Measurements from ENCODE around the gene CDH23. TPM values are rescaled to one million over a fixed set of nuclear protein-coding genes. Genes with fewer than 3 reads are reported as not detected.

Gene CDH23
- total RNA-seq, 1 experiment from 2014 or later = 0.06 TPM

GRCh38 chr10:71421075-71421434 is 24.3 kb downstream of the CDH23 start:
- DNase-seq (ENCODE audit: low read depth) = no peak

GRCh38 chr10:71423250-71423649 is 26.5 kb downstream of the CDH23 start:
- DNase-seq (ENCODE audit: low read depth) = no peak

DNA sequence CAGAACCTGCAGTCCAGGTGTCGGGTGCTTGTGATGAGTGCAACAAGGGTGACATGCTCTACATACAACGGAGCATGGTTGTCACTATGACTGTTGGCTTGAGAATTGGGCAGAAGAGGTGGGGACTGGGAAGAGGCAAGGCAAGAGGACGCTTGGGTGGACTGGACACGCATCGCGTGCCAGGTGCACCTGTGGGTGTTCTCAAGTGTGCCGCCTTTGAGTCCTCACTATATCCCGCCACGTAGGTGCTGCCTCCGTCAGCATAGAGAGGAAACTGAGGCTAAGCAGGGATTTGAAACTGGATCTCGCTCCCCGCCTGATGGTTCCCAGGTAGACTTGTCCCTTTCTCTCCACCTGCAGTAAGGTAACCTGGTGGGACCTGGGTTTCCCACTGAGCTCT is 27.2 kb downstream of the CDH23 start:
- DNase-seq (ENCODE audit: low read depth) = no peak

- DNase-seq (ENCODE audit: low read depth) = no peak
Observed at GRCh38 chr10:71424496-71425194, 27.9 kb downstream of the CDH23 start.

- no peak for DNase-seq (ENCODE audit: low read depth)
Observed at GRCh38 chr10:71426058-71426605, 29.4 kb downstream of the CDH23 start.

DNA sequence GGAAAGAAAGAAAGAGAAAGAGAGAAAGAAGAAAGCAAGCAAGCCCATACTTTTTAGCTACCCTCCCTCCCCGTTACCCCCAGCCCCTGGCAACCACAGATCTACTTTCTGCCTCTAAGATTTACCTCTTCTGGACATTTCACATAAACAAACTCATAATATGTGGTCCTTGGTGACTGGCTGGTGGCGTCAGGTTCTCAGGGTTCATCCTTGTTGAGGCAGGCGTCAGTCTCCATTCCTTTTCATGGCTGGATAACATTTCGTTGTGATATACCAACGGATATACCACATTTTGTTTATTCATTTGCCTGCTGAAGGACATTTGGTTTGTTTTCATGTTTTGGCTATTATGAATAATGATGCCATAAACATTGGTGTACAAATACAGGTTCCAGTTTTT is 30.5 kb downstream of the CDH23 start:
- no peak for DNase-seq (ENCODE audit: low read depth)

- no peak for DNase-seq (ENCODE audit: low read depth)
Observed at GRCh38 chr10:71429304-71429703, 32.6 kb downstream of the CDH23 start.

- no peak for DNase-seq (ENCODE audit: low read depth)
Observed at GRCh38 chr10:71429929-71430328, 33.2 kb downstream of the CDH23 start.

DNA sequence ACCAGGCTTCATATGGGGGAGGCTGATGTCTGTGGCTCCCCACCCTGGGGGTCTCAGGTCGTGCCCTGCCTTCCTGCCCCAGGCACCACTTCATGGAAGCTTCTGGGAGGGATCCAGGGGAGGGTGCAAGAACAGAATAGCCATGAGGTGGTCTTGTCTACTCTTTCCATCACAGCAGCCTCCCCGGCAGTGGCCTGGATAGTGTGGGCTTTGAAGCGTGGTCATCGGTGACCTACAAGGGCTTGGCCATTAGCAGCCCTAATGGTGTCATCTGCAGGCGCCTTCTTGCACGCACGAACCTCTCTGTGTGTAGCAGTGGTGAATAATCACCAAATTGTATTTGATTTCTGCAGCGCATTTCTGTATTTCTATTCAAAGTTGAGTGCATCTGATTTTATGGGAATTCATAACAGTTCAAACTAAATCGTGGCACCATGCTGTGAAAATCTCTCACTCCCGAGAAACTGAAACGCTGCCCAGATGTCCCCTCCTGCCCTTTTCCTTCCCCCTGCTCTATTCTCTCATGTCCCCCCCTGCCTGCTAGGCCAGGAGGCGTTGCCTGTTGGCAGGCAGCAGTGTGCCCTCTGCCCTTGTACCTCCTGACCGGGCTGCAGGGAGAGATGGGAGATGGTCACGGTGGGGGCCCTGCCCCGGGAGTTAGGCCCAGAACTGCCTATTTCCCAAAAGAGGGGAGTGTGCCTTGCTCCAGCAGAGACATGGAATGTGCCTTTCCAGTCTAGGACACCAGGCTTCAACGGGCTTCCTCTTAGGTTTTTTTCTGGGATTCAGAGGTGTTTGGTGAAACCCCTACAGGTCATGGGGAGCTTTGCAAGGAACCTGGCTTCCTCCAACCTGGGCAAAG is 34.8 kb downstream of the CDH23 start:
- DNase-seq (ENCODE audit: low read depth) = no peak

GRCh38 chr10:71432101-71432905 is 35.6 kb downstream of the CDH23 start:
- DNase-seq (ENCODE audit: low read depth) = no peak

DNA sequence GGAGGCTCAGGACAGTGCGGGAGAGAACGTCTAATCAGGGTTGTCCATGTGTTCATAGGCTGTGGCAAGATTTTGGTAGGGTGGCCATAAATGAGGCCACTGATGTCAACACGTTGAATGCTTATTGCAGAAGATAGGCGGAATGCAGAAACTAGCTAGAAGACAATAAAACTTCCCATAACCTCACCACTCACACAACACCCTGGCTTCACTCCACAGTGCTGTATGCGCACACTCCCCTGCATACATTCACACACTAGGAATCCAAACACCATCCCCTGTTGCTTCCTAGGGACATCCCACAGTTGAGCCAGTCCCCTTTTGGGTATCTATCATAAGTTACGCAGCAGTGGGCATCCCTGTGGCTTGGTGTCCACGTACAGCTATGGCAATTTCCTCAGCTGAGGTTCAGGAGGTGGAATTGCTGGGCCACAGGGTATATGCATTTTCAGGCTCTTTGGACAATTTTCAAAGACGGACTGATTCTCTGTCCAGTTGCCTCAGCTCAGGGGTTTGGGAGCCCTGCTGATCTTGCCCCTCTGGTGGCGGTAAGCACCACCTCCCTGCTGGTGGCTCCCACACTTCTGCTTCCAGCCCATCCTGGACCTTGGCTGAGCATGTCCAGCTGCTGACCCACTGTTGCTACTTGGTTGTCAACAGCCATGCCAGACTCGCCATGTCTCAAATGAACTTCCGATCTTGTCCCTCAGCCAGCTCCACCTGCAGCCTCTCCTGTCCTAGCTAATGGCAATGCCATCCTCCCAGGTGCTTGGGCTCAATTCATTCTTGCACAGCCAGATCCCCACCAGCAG is 36.4 kb downstream of the CDH23 start:
- DNase-seq (ENCODE audit: low read depth) = no peak

- DNase-seq (ENCODE audit: low read depth) = no peak
Observed at GRCh38 chr10:71433768-71434744, 37.3 kb downstream of the CDH23 start.

- DNase-seq (ENCODE audit: low read depth) = no peak
Observed at GRCh38 chr10:71434760-71435394, 38.2 kb downstream of the CDH23 start.

GRCh38 chr10:71435571-71436267 is 39.0 kb downstream of the CDH23 start:
- peak; percentile 6 for DNase-seq (ENCODE audit: low read depth)

DNA sequence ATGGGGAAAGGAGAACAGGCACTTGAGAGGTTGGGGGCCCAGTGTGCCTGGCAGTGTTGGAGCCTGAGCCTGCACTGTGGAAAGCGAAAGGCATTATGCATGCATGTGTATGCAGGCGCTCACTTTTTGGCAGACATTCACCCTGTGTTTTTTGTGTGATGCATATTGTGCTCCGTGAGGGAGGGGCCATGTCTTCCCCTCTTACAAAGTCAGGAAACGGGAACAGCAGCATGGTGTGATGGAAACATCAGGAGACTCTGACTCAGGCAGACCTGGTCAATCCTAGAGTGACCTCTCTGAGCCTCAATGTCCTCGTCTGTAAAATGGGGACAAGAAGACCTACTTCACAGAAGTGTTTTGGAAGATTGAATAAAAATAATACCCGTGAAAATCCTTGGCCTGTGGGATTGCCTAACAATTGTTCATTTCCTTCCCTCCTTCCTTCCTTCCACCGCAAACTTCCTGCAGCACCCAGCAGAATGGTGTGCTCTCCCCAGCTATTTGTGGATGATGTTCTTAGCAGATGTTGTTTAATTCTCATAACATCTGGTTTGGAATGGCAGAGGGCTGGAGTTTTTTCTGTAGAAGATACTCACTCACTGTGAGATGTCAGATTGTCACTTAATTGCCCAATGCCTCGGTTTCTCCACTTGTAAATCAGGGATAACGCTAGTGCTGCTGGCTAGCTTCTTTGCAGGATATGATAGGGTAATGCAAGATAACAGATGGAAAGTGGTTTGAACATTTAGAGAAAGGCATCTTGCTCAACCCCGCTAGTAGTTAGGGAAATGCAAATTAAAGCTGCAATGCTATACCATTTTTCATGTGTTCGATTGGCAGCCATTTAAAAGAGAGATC is 39.8 kb downstream of the CDH23 start:
- no peak for DNase-seq (ENCODE audit: low read depth)

GRCh38 chr10:71437537-71438092 is 40.9 kb downstream of the CDH23 start:
- DNase-seq (ENCODE audit: low read depth) = no peak

- no peak for DNase-seq (ENCODE audit: low read depth)
Observed at GRCh38 chr10:71438761-71439160, 42.0 kb downstream of the CDH23 start.
